GM12892 (cell line): Measurements from ENCODE around the gene GAS5.

Source experiments
- POLR2AphosphoS5 ChIP-seq: IDR thresholded peaks from 2 replicates; pipeline ENCODE4 v1.6.1; 2011; ENCODE audit warnings: low read depth, low read length, control low read depth
- TAF1 ChIP-seq: IDR thresholded peaks from 2 replicates; pipeline ENCODE4 v1.6.1; 2011; ENCODE audit warnings: low read depth, mild to moderate bottlenecking, control low read depth, low read length, borderline replicate concordance

DNA sequence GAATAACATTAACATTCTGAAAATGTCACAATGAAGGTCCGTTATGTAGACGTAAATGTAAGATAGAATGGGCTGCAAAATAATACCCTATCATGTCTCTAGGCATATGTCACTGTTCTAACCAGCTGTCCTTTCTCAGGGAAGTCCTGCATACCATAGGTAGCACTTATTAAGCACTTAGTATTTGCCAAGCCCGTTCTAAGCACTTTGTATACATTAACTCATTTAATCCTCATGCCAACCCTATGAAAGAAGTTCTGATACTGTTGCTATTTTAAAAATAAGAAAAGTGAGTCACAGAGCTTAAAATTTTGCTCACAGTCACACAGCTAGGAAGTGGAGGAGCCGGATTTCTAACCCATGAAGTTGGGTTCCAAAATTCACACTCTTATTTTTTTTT, 15.7 kb downstream of the GAS5 start:
- no peak for TF ChIP-seq POLR2AphosphoS5
- TF ChIP-seq TAF1 = no peak
